Prostate gland (tissue), 2 donors: Measurements from ENCODE around the gene RASSF8. TPM values are rescaled to one million over a fixed set of nuclear protein-coding genes. Genes with fewer than 3 reads are reported as not detected.

Experiments used
- DNase-seq: peaks from one replicate; pipeline ENCODE4 v3.0.0-alpha.2; 2019; ENCODE audit warnings: low spot score
- H3K27ac ChIP-seq, 2 donors: fragments of 200-600 bp; sonication (generic); 2 replicates each; pipeline ENCODE4 v1.5.1; 2017 to 2019
- H3K27me3 ChIP-seq: fragments of 200-600 bp; sonication (generic); replicated peaks from 2 replicates; pipeline ENCODE4 v1.5.1; 2019; ENCODE audit not compliant: insufficient read depth
- H3K36me3 ChIP-seq, 2 donors: fragments of 200-600 bp; sonication (generic); 1 replicate in 1 of 2; 2 replicates in 1 of 2; pipeline versions ENCODE4 v1.5.1 to v1.8.1; 2017 to 2019
- H3K4me1 ChIP-seq: fragments of 200-600 bp; sonication (generic); replicated peaks from 2 replicates; pipeline ENCODE4 v1.5.1; 2019
- H3K4me3 ChIP-seq, 2 donors: fragments of 200-600 bp; sonication (generic); 2 replicates each; pipeline ENCODE4 v1.5.1; 2017 to 2019
- H3K9me3 ChIP-seq: fragments of 200-600 bp; sonication (generic); 2 replicates; pipeline ENCODE4 v1.5.1; 2017
- POLR2A ChIP-seq: fragments of 450-650 bp; IDR thresholded peaks from one replicate; pipeline ENCODE4 v1.6.1; 2016; ENCODE audit warnings: antibody characterized with exemption, mild to moderate bottlenecking
- POLR2AphosphoS5 ChIP-seq: sonication (generic); formaldehyde crosslinking; IDR thresholded peaks from one replicate; pipeline ENCODE4 v1.6.1; 2017; ENCODE audit warnings: antibody characterized with exemption
- WGBS: methylation state at CpG from one replicate; pipeline ENCODE4 v1.1.5; 2018; 5-methylcytosine and 5-hydroxymethylcytosine counted together
- intact Hi-C: fragments of 100-400 bp; cut with DNase I; formaldehyde crosslinking; loops from one replicate; pipeline ENCODE4 v1.14.2; 2022
- total RNA-seq, 2 donors: library from RNA; depleted of rRNA; stranded (reverse); fragments of >200 nt; gene quantifications; one replicate each; pipeline ENCODE4 v1.1.0, GENCODE V29; 2016
- TF ChIP-seq, protein P1 (sequence below), 4 experiments: fragments of 200-600 bp in 2 of 4; fragments of 450-650 bp in 2 of 4; sonication (generic) in 2 of 4; IDR thresholded peaks; 1 replicate in 3 of 4; 2 replicates in 1 of 4; pipeline ENCODE4 v1.5.1; 2016 to 2019; ENCODE audit warnings: antibody characterized with exemption in 4 of 4, mild to moderate bottlenecking in 2 of 4, moderate library complexity in 2 of 4

Gene RASSF8
- total RNA-seq, 2 donors from 2014 or later, result 26.0 to 62.1 TPM

DNA sequence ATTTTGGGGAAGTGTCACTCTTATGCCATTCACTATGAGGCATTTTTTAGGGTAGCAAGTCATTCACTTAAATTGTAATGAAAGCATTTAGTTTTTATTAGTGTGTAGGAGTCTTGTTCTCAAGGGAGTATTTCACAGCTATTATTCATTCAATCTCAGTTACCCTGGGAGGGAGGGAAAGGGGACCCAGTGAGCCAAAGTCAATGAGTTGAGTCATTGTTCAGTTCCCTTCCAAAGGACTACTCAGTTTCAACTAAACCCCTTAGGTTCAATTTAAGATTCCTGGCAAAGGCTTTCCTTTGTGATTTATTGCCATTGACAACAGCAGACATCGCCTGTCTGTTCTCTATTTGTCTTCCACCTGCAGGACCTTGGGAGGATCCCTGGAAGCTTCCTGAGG is 29.3 kb upstream of the RASSF8 start:
- Histone ChIP-seq H3K4me1 (no peaks in the 10 kb centered on the region), H3K36me3 (no peaks in the 10 kb centered on the region), H3K27ac (no peak overlapping the region), H3K27me3 (no peaks in the 10 kb centered on the region), H3K9me3 (no peaks in the 10 kb centered on the region), H3K4me3 (no peak overlapping the region)
- intact Hi-C loops, result no loop called here
- DNase-seq, result no peak
- no peak for TF ChIP-seq POLR2A
- TF ChIP-seq, protein P1, sequence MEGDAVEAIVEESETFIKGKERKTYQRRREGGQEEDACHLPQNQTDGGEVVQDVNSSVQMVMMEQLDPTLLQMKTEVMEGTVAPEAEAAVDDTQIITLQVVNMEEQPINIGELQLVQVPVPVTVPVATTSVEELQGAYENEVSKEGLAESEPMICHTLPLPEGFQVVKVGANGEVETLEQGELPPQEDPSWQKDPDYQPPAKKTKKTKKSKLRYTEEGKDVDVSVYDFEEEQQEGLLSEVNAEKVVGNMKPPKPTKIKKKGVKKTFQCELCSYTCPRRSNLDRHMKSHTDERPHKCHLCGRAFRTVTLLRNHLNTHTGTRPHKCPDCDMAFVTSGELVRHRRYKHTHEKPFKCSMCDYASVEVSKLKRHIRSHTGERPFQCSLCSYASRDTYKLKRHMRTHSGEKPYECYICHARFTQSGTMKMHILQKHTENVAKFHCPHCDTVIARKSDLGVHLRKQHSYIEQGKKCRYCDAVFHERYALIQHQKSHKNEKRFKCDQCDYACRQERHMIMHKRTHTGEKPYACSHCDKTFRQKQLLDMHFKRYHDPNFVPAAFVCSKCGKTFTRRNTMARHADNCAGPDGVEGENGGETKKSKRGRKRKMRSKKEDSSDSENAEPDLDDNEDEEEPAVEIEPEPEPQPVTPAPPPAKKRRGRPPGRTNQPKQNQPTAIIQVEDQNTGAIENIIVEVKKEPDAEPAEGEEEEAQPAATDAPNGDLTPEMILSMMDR (IDR thresholded peaks at IDR 0.05), result no peak
- TF ChIP-seq POLR2AphosphoS5, result no peak
- 50% methylated on average over 1 of the region's 1 CpG for WGBS

DNA sequence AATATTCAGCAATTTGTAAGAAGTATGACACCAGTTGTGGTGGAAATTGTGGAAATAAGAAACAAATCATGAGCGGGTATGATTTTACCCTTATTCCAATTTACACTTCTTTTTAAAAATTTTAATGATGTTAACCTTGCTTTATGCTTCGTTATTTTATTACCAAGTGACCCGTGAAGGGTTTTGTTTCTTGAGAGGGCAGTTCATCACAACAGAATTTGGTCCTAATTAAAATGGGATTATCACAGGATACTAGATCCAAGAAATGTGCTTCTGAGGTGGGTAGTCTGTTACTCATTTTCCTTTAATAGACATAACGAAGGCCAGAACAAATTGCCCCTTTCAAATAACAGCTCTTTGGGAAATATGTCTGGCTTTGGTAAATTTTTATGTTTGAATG is 25.5 kb upstream of the RASSF8 start:
- TF ChIP-seq POLR2A, result no peak
- TF ChIP-seq, protein P1 (IDR thresholded peaks at IDR 0.05), result no peak
- no peak for TF ChIP-seq POLR2AphosphoS5
- Histone ChIP-seq H3K27me3 (no peaks in the 10 kb centered on the region), H3K4me3 (no peak overlapping the region), H3K4me1 (no peaks in the 10 kb centered on the region), H3K36me3 (no peaks in the 10 kb centered on the region), H3K9me3 (no peaks in the 10 kb centered on the region), H3K27ac (no peak overlapping the region)
- no peak for DNase-seq
- WGBS, result 91% methylated on average over 4 of the region's 4 CpGs
- intact Hi-C loops, result no loop called here

DNA sequence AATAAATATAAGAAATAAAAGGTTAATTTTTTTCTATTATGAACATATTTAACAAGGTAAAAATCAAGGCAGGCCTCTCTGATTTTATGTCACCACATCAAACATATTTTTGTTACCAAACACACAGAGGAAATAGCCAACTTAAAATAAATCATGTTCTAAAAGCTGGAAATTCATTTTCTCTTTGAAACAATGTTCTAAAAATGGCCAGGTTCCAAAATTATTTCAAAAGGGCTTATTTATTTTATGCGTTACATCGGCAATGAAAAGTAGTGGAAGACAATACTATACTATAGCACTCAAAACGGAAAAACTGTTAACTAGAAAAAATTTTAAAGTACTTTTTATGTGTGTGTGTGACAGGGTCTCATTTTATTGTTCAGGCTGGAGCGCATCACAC is 24.0 kb upstream of the RASSF8 start:
- no peaks in the 10 kb centered on the region for H3K9me3 ChIP-seq
- TF ChIP-seq, protein P1 (IDR thresholded peaks at IDR 0.05), result no peak
- TF ChIP-seq POLR2AphosphoS5, result no peak
- no peak for TF ChIP-seq POLR2A
- no peaks in the 10 kb centered on the region for H3K36me3 ChIP-seq
- H3K27me3 ChIP-seq, result no peaks in the 10 kb centered on the region
- H3K4me1 ChIP-seq, result no peaks in the 10 kb centered on the region
- 52% methylated on average over 4 of the region's 4 CpGs for WGBS
- intact Hi-C loops, result no loop called here
- DNase-seq, result no peak
- H3K4me3 ChIP-seq, result no peak overlapping the region
- H3K27ac ChIP-seq, result no peak overlapping the region

DNA sequence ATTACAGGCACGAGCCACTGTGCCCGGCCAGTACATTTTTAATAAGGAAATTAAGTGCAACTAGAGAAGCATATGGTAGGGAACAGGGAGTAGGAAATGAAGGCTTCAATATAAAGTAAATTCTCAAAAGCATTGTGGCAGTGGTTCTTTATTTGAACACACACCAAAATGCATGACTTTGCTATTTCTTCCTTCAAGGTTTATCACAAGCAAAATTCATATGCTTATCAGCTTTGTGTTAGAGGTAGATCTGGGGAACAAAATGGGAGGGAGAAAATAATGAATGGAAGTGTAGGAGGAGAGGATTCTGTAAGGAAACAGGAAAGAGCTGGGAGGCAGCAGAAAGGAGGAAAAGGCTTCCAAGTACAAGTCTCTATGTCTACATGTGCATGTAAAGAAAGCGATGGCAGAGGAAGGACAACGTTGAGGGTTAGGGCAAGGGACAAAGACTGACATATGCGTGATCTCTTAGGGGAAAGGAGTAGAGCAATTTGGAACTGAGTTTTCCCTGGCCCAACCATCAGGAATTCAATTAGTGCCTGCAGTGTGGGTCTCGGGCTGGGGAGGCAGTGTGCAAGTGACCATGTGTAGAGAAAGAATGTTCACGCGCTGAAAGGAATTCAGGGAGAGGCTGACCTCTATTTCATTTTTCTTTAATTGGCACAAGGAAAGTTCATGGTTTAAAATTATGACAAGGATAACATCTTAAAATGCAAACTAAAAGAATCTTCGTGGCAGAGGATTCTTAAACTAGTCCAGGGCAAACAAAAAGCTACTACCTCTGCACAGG is 22.9 kb upstream of the RASSF8 start:
- H3K36me3 ChIP-seq, result no peaks in the 10 kb centered on the region
- 77% methylated on average over 9 of the region's 9 CpGs for WGBS
- H3K9me3 ChIP-seq, result no peaks in the 10 kb centered on the region
- no peak for DNase-seq
- H3K4me1 ChIP-seq, result no peaks in the 10 kb centered on the region
- intact Hi-C loops, result no loop called here
- TF ChIP-seq, protein P1 (IDR thresholded peaks at IDR 0.05), result no peak
- TF ChIP-seq POLR2AphosphoS5, result no peak
- TF ChIP-seq POLR2A, result no peak
- no peaks in the 10 kb centered on the region for H3K27me3 ChIP-seq
- no peak overlapping the region for H3K4me3 ChIP-seq
- no peak overlapping the region for H3K27ac ChIP-seq

DNA sequence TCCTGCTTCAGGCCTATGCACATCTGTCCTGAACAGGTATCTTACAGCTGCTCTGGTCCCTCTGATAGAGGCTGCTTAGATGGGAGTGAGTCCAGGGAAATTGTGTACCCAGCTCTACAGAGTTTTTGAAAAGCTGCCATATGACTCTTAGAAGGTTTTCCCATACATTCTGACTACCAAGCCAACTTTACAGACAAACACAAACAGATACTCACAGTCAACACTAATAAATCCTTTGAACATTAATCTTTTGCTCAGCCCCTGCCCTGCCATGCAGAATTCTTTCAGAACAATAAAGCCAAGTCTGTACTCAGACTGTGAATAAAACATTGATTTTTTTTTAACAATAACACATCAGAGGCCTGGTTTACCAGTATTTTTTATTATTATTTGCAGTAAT is 21.4 kb upstream of the RASSF8 start:
- no peak overlapping the region for H3K4me3 ChIP-seq
- no peak overlapping the region for H3K27ac ChIP-seq
- H3K4me1 ChIP-seq, result no peaks in the 10 kb centered on the region
- DNase-seq, result no peak
- H3K9me3 ChIP-seq, result no peaks in the 10 kb centered on the region
- no peaks in the 10 kb centered on the region for H3K27me3 ChIP-seq
- intact Hi-C loops, result no loop called here
- H3K36me3 ChIP-seq, result no peaks in the 10 kb centered on the region
- TF ChIP-seq, protein P1 (IDR thresholded peaks at IDR 0.05), result no peak
- TF ChIP-seq POLR2A (no peak), POLR2AphosphoS5 (no peak)
